ENCODE measurements around the gene TMX4.

- TF ChIP-seq EZH2 (IDR thresholded peaks at IDR 0.05; ENCODE audit: low read length): no peak
- TF ChIP-seq CTCF (optimal IDR thresholded peaks at IDR 0.05 in 1 of 3, IDR thresholded peaks at IDR 0.05 in 1 of 3, conservative IDR thresholded peaks at IDR 0.05 in 1 of 3; ENCODE audit: extremely low read depth in 1 of 3, insufficient read depth in 2 of 3, low read length in 3 of 3): no peak
Measured at GRCh38 chr20:7966176-7966575, 53.4 kb downstream of the TMX4 start.

All from keratinocyte (primary cell).